Heart left ventricle (tissue), 16 donors: ENCODE results near the gene VTI1B. TPM values are rescaled to one million over a fixed set of nuclear protein-coding genes. Genes with fewer than 3 reads are reported as not detected.

Source experiments
- ATAC-seq, 4 donors: fragments of 200-7000 bp; cut with Tn5 transposase; one replicate each; pipeline ENCODE4 v1.9.1; 2020 to 2022; ENCODE audit warnings: moderate library complexity in 4 of 4, mild to moderate bottlenecking in 3 of 4, moderate number of reproducible peaks in 1 of 4
- DNase-seq, 5 donors: peaks; one replicate each; pipeline ENCODE4 v3.0.0-alpha.2; 2020
- H3K27ac ChIP-seq, 12 donors: fragments of 200-600 bp; sonication (generic) in 4 of 12; one replicate each; pipeline versions ENCODE4 v1.5.0 to v1.8.0; 2016 to 2022; ENCODE audit warnings: mild to moderate bottlenecking in 2 of 12
- H3K27me3 ChIP-seq, 9 donors: fragments of 200-600 bp; sonication (generic) in 2 of 9; one replicate each; pipeline versions ENCODE4 v1.5.1 to v1.8.0; 2016 to 2022; ENCODE audit warnings: mild to moderate bottlenecking in 3 of 9
- H3K36me3 ChIP-seq, 9 donors: fragments of 200-600 bp; sonication (generic) in 2 of 9; one replicate each; pipeline versions ENCODE4 v1.5.0 to v1.8.0; 2018 to 2022; ENCODE audit warnings: mild to moderate bottlenecking in 2 of 9
- H3K4me1 ChIP-seq, 12 donors: fragments of 200-600 bp; sonication (generic) in 4 of 12; one replicate each; pipeline versions ENCODE4 v1.5.0 to v1.8.0; 2016 to 2022; ENCODE audit warnings: mild to moderate bottlenecking in 3 of 12
- H3K4me3 ChIP-seq, 12 donors: fragments of 200-600 bp; sonication (generic) in 4 of 12; one replicate each; pipeline versions ENCODE4 v1.5.0 to v1.8.0; 2017 to 2022; ENCODE audit warnings: mild to moderate bottlenecking in 9 of 12, moderate library complexity in 4 of 12
- H3K9me3 ChIP-seq, 12 donors: fragments of 200-600 bp; sonication (generic) in 4 of 12; one replicate each; pipeline versions ENCODE4 v1.5.0 to v1.8.0; 2016 to 2022; ENCODE audit warnings: mild to moderate bottlenecking in 1 of 12
- POLR2A ChIP-seq, 2 donors: fragments of 450-650 bp; IDR thresholded peaks; one replicate each; pipeline ENCODE4 v1.6.1; 2017; ENCODE audit warnings: antibody characterized with exemption in 2 of 2, mild to moderate bottlenecking in 2 of 2, moderate library complexity in 2 of 2
- WGBS, 4 donors: extraction: QIAGEN DNeasy Blood & Tissue Kit in 2 of 4; methylation state at CpG; one replicate each; pipeline versions ENCODE4 v1.1.5 to v1.1.7; 2013 to 2018; 5-methylcytosine and 5-hydroxymethylcytosine counted together
- intact Hi-C, 10 donors: fragments of 100-400 bp; cut with DNase I; formaldehyde crosslinking; loops; one replicate each; pipeline versions ENCODE4 v1.11.1 to v1.14.2; 2022
- polyA plus RNA-seq, 2 donors: library from polyadenylated mRNA; stranded (reverse); fragments of 200-250 nt; gene quantifications; one replicate each; pipeline ENCODE4 v1.2.3, GENCODE V29; 2013
- total RNA-seq, 9 donors: library from RNA; depleted of rRNA in 2 of 9; stranded (reverse); fragments of >200 nt in 2 of 9; fragmentation: NEBNext Ultra II Directional in 3 of 9; extraction: Animal tissue kit (Norgen Biotek cat#: 25700) in 3 of 9; gene quantifications; one replicate each; pipeline versions ENCODE4 v1.1.0 to v1.2.4, GENCODE V29; 2016 to 2023
- TF ChIP-seq, protein P1 (sequence below), 12 donors: fragments of 200-600 bp; sonication (generic) in 4 of 12; IDR thresholded peaks; one replicate each; pipeline versions ENCODE4 v1.5.0 to v1.8.0; 2018 to 2022; ENCODE audit warnings: antibody characterized with exemption in 12 of 12, mild to moderate bottlenecking in 5 of 12
- donor health status: ischemic (EF 13 %, LVEDD 7.1; RV severe dilation, severe dysfunction).
- donor health status: healthy with polysubstance abuse.
- donor health status: DM: no; HTN: yes; CAD: no.
- donor health status: DM: no; HTN: no; CAD: no.
- donor health status: ischemic (EF 25% LVEDD 6.9; RV normal size, moderate dysfunction).
- donor health status: ischemic (EF 25% LVEDD 5.7; RV mildly dilated, moderate dysfunction).
- donor health status: healthy.
- donor health status: DM: yes; HTN: yes; CAD: no.
- donor health status: ischemic (EF 35%, LVEDD 5.7; RV mildly dilated, moderate dysfunction).
- donor health status: nonischemic (EF 11% LVEDD 7.7; RV severe dilation, severe dysfunction).
- donor health status: DM: yes; HTN: yes; CAD: no.
- donor health status: PGD.
- donor health status: ischemic (EF 29% LVEDD 5.4; RV normal size, mild dysfunction).
- donor health status: nonischemic (EF 23%, LVEDD 6.1; RV moderate dilation, normal function).

The VTI1B gene
- total and polyA plus RNA-seq, 11 donors: 78.5 to 143 (median 112) TPM

GRCh38 chr14:67610491-67610890 is 63.9 kb downstream of the VTI1B start:
- DNase-seq: no peak
- no peak for TF ChIP-seq POLR2A (IDR thresholded peaks at IDR 0.05)
- TF ChIP-seq, protein P1, sequence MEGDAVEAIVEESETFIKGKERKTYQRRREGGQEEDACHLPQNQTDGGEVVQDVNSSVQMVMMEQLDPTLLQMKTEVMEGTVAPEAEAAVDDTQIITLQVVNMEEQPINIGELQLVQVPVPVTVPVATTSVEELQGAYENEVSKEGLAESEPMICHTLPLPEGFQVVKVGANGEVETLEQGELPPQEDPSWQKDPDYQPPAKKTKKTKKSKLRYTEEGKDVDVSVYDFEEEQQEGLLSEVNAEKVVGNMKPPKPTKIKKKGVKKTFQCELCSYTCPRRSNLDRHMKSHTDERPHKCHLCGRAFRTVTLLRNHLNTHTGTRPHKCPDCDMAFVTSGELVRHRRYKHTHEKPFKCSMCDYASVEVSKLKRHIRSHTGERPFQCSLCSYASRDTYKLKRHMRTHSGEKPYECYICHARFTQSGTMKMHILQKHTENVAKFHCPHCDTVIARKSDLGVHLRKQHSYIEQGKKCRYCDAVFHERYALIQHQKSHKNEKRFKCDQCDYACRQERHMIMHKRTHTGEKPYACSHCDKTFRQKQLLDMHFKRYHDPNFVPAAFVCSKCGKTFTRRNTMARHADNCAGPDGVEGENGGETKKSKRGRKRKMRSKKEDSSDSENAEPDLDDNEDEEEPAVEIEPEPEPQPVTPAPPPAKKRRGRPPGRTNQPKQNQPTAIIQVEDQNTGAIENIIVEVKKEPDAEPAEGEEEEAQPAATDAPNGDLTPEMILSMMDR (IDR thresholded peaks at IDR 0.05): no peak
- Histone ChIP-seq H3K36me3 (no peaks in the 10 kb centered on the region), H3K27me3 (peaks cover 0 to 20% (median 0%) of the 10 kb centered on the region in 9 donors), H3K9me3 (no peaks in the 10 kb centered on the region), H3K4me3 (no peak overlapping the region), H3K27ac (no peak overlapping the region), H3K4me1 (no peaks in the 10 kb centered on the region)
- intact Hi-C loops: loop anchor here in 1 of 10 donors (10.0 kb wide), 1 partner anchor 94 kb away; the partner anchor contains the start of gene RDH12
- ATAC-seq: no peak
- WGBS, 4 donors: 67 to 77% (median 76%) methylated on average over 1 of the region's 1 CpG

DNA sequence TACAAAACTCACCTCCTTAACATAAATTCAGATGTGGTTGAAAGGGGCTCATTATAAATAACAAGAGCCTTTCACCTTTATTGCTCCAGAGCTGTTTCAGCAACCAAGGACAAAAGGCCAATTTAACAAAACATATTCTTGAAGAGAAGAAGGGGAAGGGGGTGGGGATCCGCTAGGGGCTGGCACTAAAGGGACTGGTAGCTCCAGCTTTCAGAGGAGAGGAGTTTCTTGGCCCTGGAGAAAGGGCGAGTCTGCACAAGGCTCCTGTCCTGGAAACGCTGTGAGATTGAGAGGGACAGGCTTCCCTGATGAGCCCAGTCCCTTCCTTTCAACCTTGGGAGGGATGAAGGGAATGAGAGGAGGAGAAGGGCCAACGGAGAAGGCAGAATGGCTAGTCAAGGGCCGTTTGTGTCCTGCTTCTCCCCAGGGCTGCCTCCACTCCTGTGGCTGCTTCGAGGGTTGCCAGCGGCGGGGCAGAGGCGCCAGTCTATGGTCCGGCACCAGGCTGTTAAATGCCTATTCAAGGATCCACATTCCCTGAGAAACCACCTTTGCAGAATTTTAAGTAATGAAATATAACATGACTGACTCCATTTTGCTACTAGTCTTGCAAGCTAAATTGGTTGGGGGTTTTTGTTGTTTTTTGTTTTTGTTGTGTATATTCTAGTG is 64.7 kb downstream of the VTI1B start:
- DNase-seq: no peak
- peaks cover 0 to 20% (median 0%) of the 10 kb centered on the region in 9 donors for H3K27me3 ChIP-seq
- H3K4me3 ChIP-seq: no peak overlapping the region
- no peak for TF ChIP-seq POLR2A (IDR thresholded peaks at IDR 0.05)
- TF ChIP-seq, protein P1 (IDR thresholded peaks at IDR 0.05): no peak
- WGBS, 4 donors: 67 to 81% (median 79%) methylated on average over 10 of the region's 10 CpGs
- H3K9me3 ChIP-seq: no peaks in the 10 kb centered on the region
- intact Hi-C loops: loop anchor here in 1 of 10 donors (10.0 kb wide), 1 partner anchor 95 kb away; the partner anchor contains the start of gene RDH12
- ATAC-seq: no peak
- H3K36me3 ChIP-seq: no peaks in the 10 kb centered on the region
- no peaks in the 10 kb centered on the region for H3K4me1 ChIP-seq
- no peak overlapping the region for H3K27ac ChIP-seq

DNA sequence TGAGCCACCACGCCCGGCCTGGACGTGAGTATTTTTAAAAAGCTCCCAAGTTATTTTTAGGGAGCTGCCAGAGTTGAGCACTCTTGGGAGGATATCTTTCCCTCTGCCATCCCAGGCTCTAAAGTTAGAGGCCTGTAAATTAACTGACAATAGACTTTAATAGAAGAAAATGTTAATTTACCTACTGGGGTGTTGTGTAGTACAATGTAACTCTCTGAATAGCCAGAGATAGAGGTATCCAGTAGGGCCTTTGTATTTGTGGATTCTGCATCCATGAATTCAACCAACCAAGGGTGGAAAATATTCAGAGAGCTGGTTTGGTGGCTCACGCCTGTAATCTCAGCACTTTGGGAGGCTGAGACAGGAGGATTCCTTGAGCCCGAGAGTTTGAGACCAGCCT is 66.8 kb downstream of the VTI1B start:
- intact Hi-C loops: no loop called here
- no peak overlapping the region for H3K4me3 ChIP-seq
- no peak for ATAC-seq
- no peak overlapping the region for H3K27ac ChIP-seq
- no peaks in the 10 kb centered on the region for H3K36me3 ChIP-seq
- H3K27me3 ChIP-seq: peaks cover 0 to 20% (median 0%) of the 10 kb centered on the region in 9 donors
- no peak for TF ChIP-seq POLR2A (IDR thresholded peaks at IDR 0.05)
- TF ChIP-seq, protein P1 (IDR thresholded peaks at IDR 0.05): no peak
- no peaks in the 10 kb centered on the region for H3K9me3 ChIP-seq
- no peak for DNase-seq
- H3K4me1 ChIP-seq: no peaks in the 10 kb centered on the region
- WGBS, 4 donors: 71 to 80% (median 73%) methylated on average over 5 of the region's 5 CpGs

DNA sequence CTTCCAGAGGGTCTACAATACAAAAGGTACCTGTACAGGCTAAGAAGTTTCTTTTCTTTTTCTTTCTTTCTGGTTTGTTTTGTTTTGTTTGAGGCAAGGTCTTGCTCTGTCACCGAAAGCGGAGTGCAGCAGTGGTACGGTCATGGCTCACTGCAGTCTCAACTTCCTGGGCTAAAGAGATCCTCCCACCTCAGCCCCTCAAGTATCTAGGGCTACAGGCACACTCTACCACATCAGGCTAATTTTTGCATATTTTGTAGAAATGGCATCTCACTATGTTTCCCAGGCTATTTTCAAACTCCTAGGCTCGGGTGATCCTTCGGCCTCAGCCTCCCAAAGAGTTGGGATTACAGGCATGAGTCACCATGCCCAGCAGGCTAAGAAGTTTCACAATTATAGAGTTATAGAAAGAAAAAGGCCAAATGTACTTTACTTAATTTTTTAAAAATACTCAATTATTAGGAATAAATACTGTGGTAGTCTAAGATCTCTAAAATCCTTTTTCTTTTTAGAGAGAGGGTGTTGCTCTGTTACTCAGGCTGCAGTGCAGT is 71.4 kb downstream of the VTI1B start:
- TF ChIP-seq POLR2A (IDR thresholded peaks at IDR 0.05): no peak
- TF ChIP-seq, protein P1 (IDR thresholded peaks at IDR 0.05): no peak
- WGBS, 4 donors: 60 to 69% (median 63%) methylated on average over 5 of the region's 5 CpGs
- H3K36me3 ChIP-seq: no peaks in the 10 kb centered on the region
- H3K4me1 ChIP-seq: peaks cover 0 to 16% (median 6%) of the 10 kb centered on the region in 12 donors
- H3K27me3 ChIP-seq: peaks cover 0 to 9% (median 0%) of the 10 kb centered on the region in 9 donors
- no peak overlapping the region for H3K27ac ChIP-seq
- no peak for DNase-seq
- no peak overlapping the region for H3K4me3 ChIP-seq
- no peak for ATAC-seq
- intact Hi-C loops: loop anchor here in 1 of 10 donors (5.0 kb wide), 1 partner anchor 64 kb away; no protein-coding TSS in a partner anchor
- H3K9me3 ChIP-seq: no peaks in the 10 kb centered on the region
